ENCODE data around the gene SELL.

SELL gene

DNA sequence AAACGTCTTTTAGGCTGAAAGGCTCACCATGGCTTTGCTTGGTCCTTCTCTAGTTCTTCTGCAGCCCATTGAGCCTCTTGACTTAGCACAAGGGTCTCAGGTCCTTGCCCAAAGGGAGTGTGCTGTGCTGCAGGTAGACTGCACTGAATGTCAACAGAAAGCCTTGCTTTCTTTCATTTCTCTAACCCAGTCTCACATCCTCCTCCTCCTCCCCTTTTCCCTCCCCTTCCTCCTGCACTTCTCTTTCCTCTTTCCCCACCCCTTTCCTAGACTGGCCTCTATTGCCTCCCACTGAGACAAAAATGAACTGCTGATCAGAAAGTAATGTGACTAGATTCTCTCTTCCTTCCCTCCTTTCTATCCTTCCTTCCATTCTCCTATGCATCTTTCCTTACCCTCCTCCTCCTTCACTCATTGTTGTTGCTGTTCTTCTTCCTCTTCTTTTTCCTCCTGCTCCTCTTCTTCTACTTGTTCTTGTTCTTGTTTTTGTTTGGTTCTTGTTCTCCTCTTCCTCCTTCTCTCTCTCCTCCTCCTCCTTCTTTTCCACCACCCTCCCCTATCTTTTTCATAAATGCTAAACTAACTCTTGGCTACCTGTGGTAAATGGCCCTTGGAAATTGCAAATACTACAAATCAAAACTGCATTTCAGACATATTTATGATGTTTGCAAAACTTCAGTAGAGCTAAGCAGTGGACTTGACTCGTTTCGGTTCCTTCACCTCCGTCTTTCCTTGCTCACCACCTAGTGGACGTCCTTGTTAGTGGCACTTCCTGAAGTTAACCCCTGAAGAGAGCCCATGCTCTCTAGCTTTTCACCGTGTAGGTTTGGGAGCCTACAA lies at the start of gene SELL:
SELL (minus strand) TSS at position 152 of the 840 bp plus-strand sequence; CDS start at position 30, 122 bp downstream.
- Histone ChIP-seq H3K4me3 (ENCODE audit: low read depth, low read length) (peak within 1 kb of the TSS; percentile 73), H3K79me2 (ENCODE audit: control insufficient read depth, insufficient read depth, low read length, unreplicated experiment) (no peaks in the 10 kb centered on the region), H3K27ac (ENCODE audit: low read depth, low read length) (no peak within 1 kb of the TSS), H3K36me3 (ENCODE audit: insufficient read depth, low read length) (no peaks in the 10 kb centered on the region), H2AFZ (ENCODE audit: low read length, unreplicated experiment) (peak within 1 kb of the TSS; percentile 85), H3K4me1 (ENCODE audit: control insufficient read depth, insufficient read depth, low read length, unreplicated experiment) (peaks cover 3% of the 10 kb centered on the region), H3K27me3 (ENCODE audit: insufficient read depth, low read length) (peaks cover 45% of the 10 kb centered on the region)

DNA sequence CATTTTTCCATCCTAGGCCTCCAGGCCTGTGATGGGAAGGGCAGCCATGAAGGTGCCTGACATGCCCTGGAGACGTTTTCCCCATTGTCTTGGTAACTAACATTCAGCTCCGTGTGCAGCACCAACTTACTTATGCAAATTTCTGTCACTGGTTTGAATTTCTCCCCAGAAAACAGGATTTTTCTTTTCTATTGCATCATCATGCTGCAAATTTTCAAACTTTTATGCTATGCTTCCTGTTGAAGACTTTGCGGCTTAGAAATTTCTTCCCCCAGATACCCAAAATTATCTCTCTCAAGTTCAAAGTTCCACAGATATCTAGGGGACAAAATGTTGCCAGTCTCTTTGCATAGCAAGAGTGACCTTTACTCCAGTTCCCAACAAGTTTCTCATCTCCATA lies 47.6 kb upstream of the SELL start:
- no peaks in the 10 kb centered on the region for H3K36me3 ChIP-seq (ENCODE audit: insufficient read depth, low read length)
- no peaks in the 10 kb centered on the region for H3K79me2 ChIP-seq (ENCODE audit: control insufficient read depth, insufficient read depth, low read length, unreplicated experiment)
- H3K27ac ChIP-seq (ENCODE audit: low read depth, low read length): no peak overlapping the region
- no peak overlapping the region for H3K4me3 ChIP-seq (ENCODE audit: low read depth, low read length)
- no peaks in the 10 kb centered on the region for H3K4me1 ChIP-seq (ENCODE audit: control insufficient read depth, insufficient read depth, low read length, unreplicated experiment)
- H3K27me3 ChIP-seq (ENCODE audit: insufficient read depth, low read length): peaks cover 27% of the 10 kb centered on the region
- H2AFZ ChIP-seq (ENCODE audit: low read length, unreplicated experiment): no peak overlapping the region

DNA sequence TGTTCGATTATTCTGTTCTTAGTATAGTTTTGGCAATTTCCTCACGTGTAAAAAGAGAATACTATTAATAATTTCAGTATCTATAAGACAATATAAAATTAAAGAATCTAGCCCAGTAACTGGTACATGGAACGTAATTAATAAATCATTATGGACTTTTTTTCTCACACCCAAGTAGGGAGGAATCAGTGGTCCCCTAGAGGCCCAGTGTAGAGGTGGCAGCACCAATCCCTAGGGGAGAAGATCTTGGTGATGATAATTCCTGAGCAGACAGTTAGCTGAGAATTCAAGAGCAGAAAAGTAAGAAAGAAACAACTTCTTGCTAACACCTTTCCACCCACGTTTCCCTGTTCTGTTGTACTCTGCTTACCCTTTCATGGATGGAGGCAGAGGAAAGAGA lies 42.1 kb upstream of the SELL start:
- Histone ChIP-seq H3K27me3 (ENCODE audit: insufficient read depth, low read length) (peaks cover 30% of the 10 kb centered on the region), H3K4me3 (ENCODE audit: low read depth, low read length) (no peak overlapping the region), H3K27ac (ENCODE audit: low read depth, low read length) (no peak overlapping the region), H3K36me3 (ENCODE audit: insufficient read depth, low read length) (no peaks in the 10 kb centered on the region), H3K79me2 (ENCODE audit: control insufficient read depth, insufficient read depth, low read length, unreplicated experiment) (no peaks in the 10 kb centered on the region), H2AFZ (ENCODE audit: low read length, unreplicated experiment) (no peak overlapping the region), H3K4me1 (ENCODE audit: control insufficient read depth, insufficient read depth, low read length, unreplicated experiment) (no peaks in the 10 kb centered on the region)

DNA sequence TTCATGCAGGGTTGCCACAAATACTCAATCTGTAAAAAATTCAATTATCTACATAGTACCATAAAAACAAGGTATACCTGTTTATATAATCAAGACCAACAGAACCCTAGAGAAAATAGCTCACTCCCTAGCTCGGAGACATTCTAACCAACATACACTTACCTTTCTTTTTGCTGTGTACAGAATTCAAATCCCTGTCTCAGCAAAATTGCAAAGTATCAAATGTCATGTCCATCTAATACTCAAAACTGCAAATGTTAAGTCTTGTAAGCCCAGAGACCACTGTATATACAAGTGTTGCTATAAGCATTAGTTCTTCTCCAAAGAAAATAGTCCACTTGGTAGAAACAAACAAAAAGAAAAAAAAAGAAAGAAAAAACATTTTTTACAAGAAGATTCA lies 38.6 kb upstream of the SELL start:
- no peaks in the 10 kb centered on the region for H3K36me3 ChIP-seq (ENCODE audit: insufficient read depth, low read length)
- H3K4me1 ChIP-seq (ENCODE audit: control insufficient read depth, insufficient read depth, low read length, unreplicated experiment): peaks cover 12% of the 10 kb centered on the region
- H2AFZ ChIP-seq (ENCODE audit: low read length, unreplicated experiment): no peak overlapping the region
- H3K27ac ChIP-seq (ENCODE audit: low read depth, low read length): no peak overlapping the region
- no peaks in the 10 kb centered on the region for H3K79me2 ChIP-seq (ENCODE audit: control insufficient read depth, insufficient read depth, low read length, unreplicated experiment)
- peaks cover 23% of the 10 kb centered on the region for H3K27me3 ChIP-seq (ENCODE audit: insufficient read depth, low read length)
- no peak overlapping the region for H3K4me3 ChIP-seq (ENCODE audit: low read depth, low read length)

DNA sequence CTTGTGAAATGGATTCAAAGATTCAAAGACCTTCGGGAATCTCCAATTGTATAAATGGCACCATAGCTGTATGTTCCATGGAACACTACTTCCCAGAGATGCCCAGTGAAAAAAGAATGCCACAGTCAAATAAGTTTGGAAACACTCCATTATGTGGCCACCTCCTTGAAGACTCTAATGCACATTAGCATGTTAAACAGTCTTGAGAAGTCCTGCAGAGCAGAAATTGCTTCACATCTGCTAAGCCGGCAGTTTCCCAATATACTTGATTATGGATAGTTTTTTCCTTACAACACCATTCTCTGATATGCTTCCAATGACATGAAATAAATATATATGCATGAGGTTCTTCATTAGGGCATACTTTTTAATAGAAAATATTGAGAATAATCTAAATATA lies 35.1 kb upstream of the SELL start:
- Histone ChIP-seq H3K36me3 (ENCODE audit: insufficient read depth, low read length) (no peaks in the 10 kb centered on the region), H2AFZ (ENCODE audit: low read length, unreplicated experiment) (no peak overlapping the region), H3K4me1 (ENCODE audit: control insufficient read depth, insufficient read depth, low read length, unreplicated experiment) (peaks cover 22% of the 10 kb centered on the region), H3K4me3 (ENCODE audit: low read depth, low read length) (no peak overlapping the region), H3K27ac (ENCODE audit: low read depth, low read length) (no peak overlapping the region), H3K27me3 (ENCODE audit: insufficient read depth, low read length) (peaks cover 16% of the 10 kb centered on the region), H3K79me2 (ENCODE audit: control insufficient read depth, insufficient read depth, low read length, unreplicated experiment) (no peaks in the 10 kb centered on the region)

DNA sequence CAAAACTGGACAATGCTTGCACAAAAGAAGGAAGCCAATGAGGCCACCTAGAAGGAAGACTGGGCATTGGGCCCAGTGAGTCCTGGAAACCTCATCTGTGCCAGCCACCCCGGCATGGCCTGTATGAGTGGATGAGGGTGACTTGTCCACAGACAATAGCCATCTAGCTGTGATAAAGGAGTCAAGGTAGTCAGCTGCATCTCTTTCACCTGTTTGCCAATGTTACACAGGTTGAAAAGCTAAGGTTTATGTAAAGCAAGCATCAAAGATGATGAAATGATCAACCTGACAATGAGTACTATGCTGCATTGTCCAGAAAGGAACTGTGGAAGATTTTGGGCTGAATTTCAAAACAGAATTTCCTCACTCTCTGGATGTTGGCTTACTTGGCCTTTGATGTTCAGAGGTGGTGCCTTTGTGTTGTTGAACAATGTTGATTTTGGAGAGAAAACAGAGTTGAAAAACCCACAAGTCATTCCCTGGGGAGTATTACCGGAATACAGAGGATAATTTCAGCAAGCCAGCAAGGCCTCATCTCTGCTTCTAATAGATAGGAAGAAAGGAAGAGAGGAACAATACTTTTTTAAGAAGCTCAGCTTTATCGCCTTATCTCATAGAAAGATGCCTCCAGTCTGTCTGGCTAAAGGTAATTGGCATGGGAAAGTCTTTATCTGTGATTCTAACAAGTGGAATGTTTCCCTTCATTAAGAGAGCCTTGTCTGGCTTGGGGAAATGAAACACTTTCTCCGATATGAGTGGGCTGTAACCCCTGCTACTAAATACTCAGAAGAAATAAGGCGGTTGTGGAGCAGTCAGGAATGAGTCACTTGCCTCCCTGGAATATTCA lies 33.8 kb upstream of the SELL start:
- H3K4me3 ChIP-seq (ENCODE audit: low read depth, low read length): 0 out of 2 replicates have a peak overlapping the region, but pooled peaks have one; percentile 15
- peaks cover 26% of the 10 kb centered on the region for H3K4me1 ChIP-seq (ENCODE audit: control insufficient read depth, insufficient read depth, low read length, unreplicated experiment)
- no peaks in the 10 kb centered on the region for H3K36me3 ChIP-seq (ENCODE audit: insufficient read depth, low read length)
- peaks cover 19% of the 10 kb centered on the region for H3K27me3 ChIP-seq (ENCODE audit: insufficient read depth, low read length)
- no peak overlapping the region for H2AFZ ChIP-seq (ENCODE audit: low read length, unreplicated experiment)
- H3K27ac ChIP-seq (ENCODE audit: low read depth, low read length): peak overlapping the region; percentile 51
- H3K79me2 ChIP-seq (ENCODE audit: control insufficient read depth, insufficient read depth, low read length, unreplicated experiment): no peaks in the 10 kb centered on the region

DNA sequence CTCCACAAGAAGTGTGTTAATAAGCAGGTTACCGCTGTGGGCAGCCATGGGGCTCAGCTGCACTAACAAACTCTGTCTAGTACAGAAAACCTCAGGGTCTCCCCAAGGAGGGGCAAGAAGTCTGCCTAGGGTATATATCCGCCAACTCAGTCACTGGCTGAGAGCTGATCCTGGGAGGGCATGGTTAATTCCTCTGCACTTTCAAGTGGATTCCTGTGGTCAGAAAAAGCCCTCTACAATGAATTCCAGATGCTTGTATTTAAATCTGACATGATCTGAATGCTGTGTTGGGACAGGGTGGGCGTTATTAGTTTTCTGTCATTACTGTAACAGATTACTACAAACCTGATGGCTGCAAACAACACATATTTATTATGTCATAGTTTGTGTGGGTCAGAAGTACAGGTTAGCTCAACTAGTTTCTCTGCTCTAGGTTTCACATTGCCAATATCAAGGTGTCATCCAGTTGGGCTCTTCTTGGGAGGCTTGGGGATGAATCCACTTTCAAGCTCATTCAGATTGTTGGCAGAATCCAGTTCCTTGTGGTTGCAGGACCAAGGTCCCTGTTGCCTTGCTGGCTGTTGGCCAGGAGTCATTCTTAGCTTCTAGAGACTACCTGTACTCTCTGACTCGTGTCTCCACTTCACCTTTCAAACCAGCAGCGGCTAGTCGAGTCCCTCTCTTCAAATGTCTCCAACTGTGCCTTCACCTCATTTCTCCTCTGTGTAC lies 30.4 kb upstream of the SELL start:
- no peaks in the 10 kb centered on the region for H3K79me2 ChIP-seq (ENCODE audit: control insufficient read depth, insufficient read depth, low read length, unreplicated experiment)
- no peak overlapping the region for H3K4me3 ChIP-seq (ENCODE audit: low read depth, low read length)
- peaks cover 35% of the 10 kb centered on the region for H3K27me3 ChIP-seq (ENCODE audit: insufficient read depth, low read length)
- H3K27ac ChIP-seq (ENCODE audit: low read depth, low read length): no peak overlapping the region
- H3K36me3 ChIP-seq (ENCODE audit: insufficient read depth, low read length): no peaks in the 10 kb centered on the region
- H3K4me1 ChIP-seq (ENCODE audit: control insufficient read depth, insufficient read depth, low read length, unreplicated experiment): peaks cover 26% of the 10 kb centered on the region
- no peak overlapping the region for H2AFZ ChIP-seq (ENCODE audit: low read length, unreplicated experiment)

- Histone ChIP-seq H3K27me3 (ENCODE audit: insufficient read depth, low read length) (peaks cover 41% of the 10 kb centered on the region), H2AFZ (ENCODE audit: low read length, unreplicated experiment) (no peak overlapping the region), H3K4me3 (ENCODE audit: low read depth, low read length) (no peak overlapping the region), H3K4me1 (ENCODE audit: control insufficient read depth, insufficient read depth, low read length, unreplicated experiment) (peaks cover 13% of the 10 kb centered on the region), H3K27ac (ENCODE audit: low read depth, low read length) (no peak overlapping the region), H3K36me3 (ENCODE audit: insufficient read depth, low read length) (no peaks in the 10 kb centered on the region), H3K79me2 (ENCODE audit: control insufficient read depth, insufficient read depth, low read length, unreplicated experiment) (no peaks in the 10 kb centered on the region)
Measured at GRCh38 chr1:169739980-169740379, 28.6 kb upstream of the SELL start.

DNA sequence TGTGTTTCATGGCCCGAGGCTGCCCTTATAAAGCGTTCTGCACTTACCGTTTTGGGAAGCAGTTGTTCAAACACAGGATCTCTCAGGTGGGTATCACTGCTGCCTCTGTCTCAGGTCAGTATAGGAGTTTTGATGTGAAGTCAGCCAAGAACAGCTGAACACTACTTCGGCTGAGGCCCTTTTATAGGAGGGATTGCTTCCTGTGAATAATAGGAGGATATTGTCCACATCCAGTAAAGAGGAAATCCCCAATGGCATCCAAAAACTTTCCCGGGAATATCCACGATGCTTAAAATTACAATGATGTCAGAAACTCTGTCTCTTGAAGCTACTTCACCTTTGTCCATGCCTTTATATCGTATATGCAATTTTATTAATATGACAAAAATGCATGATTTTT lies 22.5 kb upstream of the SELL start, which contains the start of gene SELE:
SELE (minus strand) TSS at position 156 of the 400 bp plus-strand sequence. CDS start 467 bp downstream, outside the sequence.
- peaks cover 70% of the 10 kb centered on the region for H3K27me3 ChIP-seq (ENCODE audit: insufficient read depth, low read length)
- no peak within 1 kb of the TSS for H2AFZ ChIP-seq (ENCODE audit: low read length, unreplicated experiment)
- no peak within 1 kb of the TSS for H3K27ac ChIP-seq (ENCODE audit: low read depth, low read length)
- H3K36me3 ChIP-seq (ENCODE audit: insufficient read depth, low read length): no peaks in the 10 kb centered on the region
- no peak within 1 kb of the TSS for H3K4me3 ChIP-seq (ENCODE audit: low read depth, low read length)
- H3K79me2 ChIP-seq (ENCODE audit: control insufficient read depth, insufficient read depth, low read length, unreplicated experiment): no peaks in the 10 kb centered on the region
- H3K4me1 ChIP-seq (ENCODE audit: control insufficient read depth, insufficient read depth, low read length, unreplicated experiment): no peaks in the 10 kb centered on the region

DNA sequence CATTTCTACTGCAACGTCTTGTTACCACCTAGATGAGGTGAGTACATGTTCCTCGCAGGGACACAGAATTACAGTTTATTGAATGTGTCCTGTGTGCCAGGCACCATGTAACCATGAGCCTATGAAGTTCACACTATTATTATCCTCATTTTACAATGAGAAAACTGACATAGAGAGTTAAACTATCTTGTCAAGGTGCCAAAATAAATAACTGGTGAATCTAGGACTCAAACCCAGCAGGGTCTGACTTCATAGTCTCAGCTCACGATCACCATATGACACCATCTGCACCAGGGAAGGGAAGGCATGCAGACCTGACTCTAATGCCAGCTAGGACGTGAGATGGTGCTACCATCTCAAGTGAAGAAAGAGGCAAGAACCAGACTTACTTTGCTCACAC lies 20.0 kb upstream of the SELL start:
- Histone ChIP-seq H3K36me3 (ENCODE audit: insufficient read depth, low read length) (no peaks in the 10 kb centered on the region), H2AFZ (ENCODE audit: low read length, unreplicated experiment) (no peak overlapping the region), H3K27ac (ENCODE audit: low read depth, low read length) (no peak overlapping the region), H3K27me3 (ENCODE audit: insufficient read depth, low read length) (peaks cover 77% of the 10 kb centered on the region), H3K4me3 (ENCODE audit: low read depth, low read length) (no peak overlapping the region), H3K4me1 (ENCODE audit: control insufficient read depth, insufficient read depth, low read length, unreplicated experiment) (no peaks in the 10 kb centered on the region), H3K79me2 (ENCODE audit: control insufficient read depth, insufficient read depth, low read length, unreplicated experiment) (no peaks in the 10 kb centered on the region)
